H1 (cell line): ENCODE data around the gene PACS1. TPM values are rescaled to one million over a fixed set of nuclear protein-coding genes. Genes with fewer than 3 reads are reported as not detected.

Source experiments
- ZNF274 ChIP-seq: IDR thresholded peaks from 2 replicates; pipeline ENCODE4 v1.7.0; 2012; ENCODE audit warnings: low read length, borderline replicate concordance; ENCODE audit errors: extremely low read depth
- polyA plus RNA-seq, 7 experiments: library from polyadenylated mRNA; depleted of rRNA in 3 of 7; stranded (reverse) in 5 of 7; unstranded in 2 of 7; fragments of >200 nt in 5 of 7; fragments of 200-250 nt in 2 of 7; gene quantifications; 1 replicate in 5 of 7; 2 replicates in 1 of 7; 4 replicates in 1 of 7; pipeline versions ENCODE4 v1.2.1 to v1.2.3, GENCODE V29; 2011 to 2013; ENCODE audit warnings: missing spikeins in 2 of 7, mixed read lengths in 2 of 7
- total RNA-seq: library from RNA; stranded (reverse); fragmentation: NEBNext Ultra II Directional; extraction: Animal tissue kit (Norgen Biotek cat#: 25700); gene quantifications from 2 replicates; pipeline ENCODE4 v1.2.1, GENCODE V29; 2021

The PACS1 gene
- total and polyA plus RNA-seq, 2 of the 8 experiments (the other 6 are each of a cell fraction or from before 2014, with no cell fraction given): 11.5 to 36.0 TPM

- no peak for TF ChIP-seq ZNF274
Measured at GRCh38 chr11:66116576-66117361, 46.7 kb downstream of the PACS1 start (continued).
